ENCODE data around the gene ELOF1. TPM values are rescaled to one million over a fixed set of nuclear protein-coding genes. Genes with fewer than 3 reads are reported as not detected.
A peak's percentile ranks its signal among the peaks of the same experiment; 100 is the strongest.

The ELOF1 gene
- total and polyA plus RNA-seq, 2 of the 13 experiments (the other 11 are each of a cell fraction or from before 2014, with no cell fraction given) = 14.5 to 43.2 TPM

DNA sequence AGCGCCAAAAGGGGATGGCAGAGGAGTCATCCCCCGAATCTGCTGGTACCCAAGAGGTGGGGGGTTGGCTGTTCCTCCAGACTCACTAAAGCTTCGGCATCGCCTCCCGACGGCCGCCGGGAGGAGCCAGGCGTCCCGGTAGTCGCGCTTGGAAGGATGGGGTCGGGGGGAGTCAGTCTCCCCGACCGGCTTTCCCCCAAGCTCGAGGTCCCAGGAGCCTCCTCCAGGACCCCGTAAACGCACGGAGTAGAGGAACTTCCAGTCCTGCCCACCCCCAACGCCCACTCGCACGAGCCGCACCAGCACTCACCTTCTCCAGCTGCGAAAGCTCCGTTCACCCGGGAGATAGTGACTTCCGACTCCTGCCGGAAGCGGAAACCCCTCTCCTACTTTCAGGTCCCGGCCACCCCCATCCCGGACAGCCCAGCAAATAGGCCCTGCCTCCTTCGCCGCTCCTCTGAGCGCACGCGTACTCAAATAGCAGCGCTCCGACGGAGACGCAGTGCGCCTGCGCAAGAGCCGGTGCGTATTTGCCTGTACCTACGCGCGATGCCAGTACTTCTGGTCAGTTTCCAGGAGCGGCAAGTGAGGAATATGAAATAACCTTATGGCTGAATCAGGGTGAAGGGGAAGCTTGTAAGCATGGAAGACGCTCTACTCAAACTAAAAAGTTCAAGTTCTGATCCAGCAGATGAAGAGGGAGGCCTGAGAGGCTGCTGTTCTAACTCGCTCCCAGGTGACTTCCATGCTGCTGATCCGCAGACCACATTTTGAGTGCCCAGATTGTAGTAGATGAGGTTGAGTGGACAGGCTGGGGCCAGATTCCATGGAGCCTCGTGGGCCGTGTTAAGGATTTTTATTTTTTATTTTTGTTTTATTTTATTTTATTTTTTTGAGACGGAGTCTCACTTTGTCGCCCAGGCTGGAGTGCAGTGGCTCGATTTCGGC lies at the start of gene ELOF1 (continued):
- TF ChIP-seq, protein P1, sequence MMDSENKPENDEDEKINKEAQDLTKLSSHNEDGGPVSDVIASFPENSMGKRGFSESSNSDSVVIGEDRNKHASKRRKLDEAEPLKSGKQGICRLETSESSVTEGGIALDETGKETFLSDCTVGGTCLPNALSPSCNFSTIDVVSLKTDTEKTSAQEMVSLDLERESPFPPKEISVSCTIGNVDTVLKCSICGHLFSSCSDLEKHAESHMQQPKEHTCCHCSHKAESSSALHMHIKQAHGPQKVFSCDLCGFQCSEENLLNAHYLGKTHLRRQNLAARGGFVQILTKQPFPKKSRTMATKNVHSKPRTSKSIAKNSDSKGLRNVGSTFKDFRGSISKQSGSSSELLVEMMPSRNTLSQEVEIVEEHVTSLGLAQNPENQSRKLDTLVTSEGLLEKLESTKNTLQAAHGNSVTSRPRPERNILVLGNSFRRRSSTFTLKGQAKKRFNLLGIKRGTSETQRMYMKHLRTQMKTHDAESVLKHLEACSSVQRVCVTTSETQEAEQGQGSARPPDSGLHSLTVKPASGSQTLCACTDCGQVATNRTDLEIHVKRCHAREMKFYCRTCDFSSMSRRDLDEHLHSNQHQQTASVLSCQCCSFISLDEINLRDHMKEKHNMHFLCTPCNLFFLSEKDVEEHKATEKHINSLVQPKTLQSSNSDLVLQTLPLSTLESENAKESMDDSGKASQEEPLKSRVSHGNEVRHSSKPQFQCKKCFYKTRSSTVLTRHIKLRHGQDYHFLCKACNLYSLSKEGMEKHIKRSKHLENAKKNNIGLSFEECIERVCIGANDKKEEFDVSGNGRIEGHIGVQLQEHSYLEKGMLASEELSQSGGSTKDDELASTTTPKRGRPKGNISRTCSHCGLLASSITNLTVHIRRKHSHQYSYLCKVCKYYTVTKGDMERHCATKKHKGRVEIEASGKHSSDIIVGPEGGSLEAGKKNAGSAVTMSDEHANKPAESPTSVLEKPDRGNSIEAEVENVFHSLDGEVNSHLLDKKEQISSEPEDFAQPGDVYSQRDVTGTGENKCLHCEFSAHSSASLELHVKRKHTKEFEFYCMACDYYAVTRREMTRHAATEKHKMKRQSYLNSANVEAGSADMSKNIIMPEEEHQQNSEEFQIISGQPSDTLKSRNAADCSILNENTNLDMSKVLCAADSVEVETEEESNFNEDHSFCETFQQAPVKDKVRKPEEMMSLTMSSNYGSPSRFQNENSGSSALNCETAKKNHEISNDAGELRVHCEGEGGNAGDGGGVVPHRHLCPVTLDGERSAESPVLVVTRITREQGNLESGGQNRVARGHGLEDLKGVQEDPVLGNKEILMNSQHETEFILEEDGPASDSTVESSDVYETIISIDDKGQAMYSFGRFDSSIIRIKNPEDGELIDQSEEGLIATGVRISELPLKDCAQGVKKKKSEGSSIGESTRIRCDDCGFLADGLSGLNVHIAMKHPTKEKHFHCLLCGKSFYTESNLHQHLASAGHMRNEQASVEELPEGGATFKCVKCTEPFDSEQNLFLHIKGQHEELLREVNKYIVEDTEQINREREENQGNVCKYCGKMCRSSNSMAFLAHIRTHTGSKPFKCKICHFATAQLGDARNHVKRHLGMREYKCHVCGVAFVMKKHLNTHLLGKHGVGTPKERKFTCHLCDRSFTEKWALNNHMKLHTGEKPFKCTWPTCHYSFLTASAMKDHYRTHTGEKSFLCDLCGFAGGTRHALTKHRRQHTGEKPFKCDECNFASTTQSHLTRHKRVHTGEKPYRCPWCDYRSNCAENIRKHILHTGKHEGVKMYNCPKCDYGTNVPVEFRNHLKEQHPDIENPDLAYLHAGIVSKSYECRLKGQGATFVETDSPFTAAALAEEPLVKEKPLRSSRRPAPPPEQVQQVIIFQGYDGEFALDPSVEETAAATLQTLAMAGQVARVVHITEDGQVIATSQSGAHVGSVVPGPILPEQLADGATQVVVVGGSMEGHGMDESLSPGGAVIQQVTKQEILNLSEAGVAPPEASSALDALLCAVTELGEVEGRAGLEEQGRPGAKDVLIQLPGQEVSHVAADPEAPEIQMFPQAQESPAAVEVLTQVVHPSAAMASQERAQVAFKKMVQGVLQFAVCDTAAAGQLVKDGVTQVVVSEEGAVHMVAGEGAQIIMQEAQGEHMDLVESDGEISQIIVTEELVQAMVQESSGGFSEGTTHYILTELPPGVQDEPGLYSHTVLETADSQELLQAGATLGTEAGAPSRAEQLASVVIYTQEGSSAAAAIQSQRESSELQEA (CRISPR knock-in tag; IDR thresholded peaks at IDR 0.05; ENCODE audit: not compliant biosample characterization) = peak; percentile 25
- peak; percentile 51 for TF ChIP-seq MED8 (CRISPR knock-in tag; IDR thresholded peaks at IDR 0.05; ENCODE audit: insufficient replicate concordance)
- TF ChIP-seq, protein P2, sequence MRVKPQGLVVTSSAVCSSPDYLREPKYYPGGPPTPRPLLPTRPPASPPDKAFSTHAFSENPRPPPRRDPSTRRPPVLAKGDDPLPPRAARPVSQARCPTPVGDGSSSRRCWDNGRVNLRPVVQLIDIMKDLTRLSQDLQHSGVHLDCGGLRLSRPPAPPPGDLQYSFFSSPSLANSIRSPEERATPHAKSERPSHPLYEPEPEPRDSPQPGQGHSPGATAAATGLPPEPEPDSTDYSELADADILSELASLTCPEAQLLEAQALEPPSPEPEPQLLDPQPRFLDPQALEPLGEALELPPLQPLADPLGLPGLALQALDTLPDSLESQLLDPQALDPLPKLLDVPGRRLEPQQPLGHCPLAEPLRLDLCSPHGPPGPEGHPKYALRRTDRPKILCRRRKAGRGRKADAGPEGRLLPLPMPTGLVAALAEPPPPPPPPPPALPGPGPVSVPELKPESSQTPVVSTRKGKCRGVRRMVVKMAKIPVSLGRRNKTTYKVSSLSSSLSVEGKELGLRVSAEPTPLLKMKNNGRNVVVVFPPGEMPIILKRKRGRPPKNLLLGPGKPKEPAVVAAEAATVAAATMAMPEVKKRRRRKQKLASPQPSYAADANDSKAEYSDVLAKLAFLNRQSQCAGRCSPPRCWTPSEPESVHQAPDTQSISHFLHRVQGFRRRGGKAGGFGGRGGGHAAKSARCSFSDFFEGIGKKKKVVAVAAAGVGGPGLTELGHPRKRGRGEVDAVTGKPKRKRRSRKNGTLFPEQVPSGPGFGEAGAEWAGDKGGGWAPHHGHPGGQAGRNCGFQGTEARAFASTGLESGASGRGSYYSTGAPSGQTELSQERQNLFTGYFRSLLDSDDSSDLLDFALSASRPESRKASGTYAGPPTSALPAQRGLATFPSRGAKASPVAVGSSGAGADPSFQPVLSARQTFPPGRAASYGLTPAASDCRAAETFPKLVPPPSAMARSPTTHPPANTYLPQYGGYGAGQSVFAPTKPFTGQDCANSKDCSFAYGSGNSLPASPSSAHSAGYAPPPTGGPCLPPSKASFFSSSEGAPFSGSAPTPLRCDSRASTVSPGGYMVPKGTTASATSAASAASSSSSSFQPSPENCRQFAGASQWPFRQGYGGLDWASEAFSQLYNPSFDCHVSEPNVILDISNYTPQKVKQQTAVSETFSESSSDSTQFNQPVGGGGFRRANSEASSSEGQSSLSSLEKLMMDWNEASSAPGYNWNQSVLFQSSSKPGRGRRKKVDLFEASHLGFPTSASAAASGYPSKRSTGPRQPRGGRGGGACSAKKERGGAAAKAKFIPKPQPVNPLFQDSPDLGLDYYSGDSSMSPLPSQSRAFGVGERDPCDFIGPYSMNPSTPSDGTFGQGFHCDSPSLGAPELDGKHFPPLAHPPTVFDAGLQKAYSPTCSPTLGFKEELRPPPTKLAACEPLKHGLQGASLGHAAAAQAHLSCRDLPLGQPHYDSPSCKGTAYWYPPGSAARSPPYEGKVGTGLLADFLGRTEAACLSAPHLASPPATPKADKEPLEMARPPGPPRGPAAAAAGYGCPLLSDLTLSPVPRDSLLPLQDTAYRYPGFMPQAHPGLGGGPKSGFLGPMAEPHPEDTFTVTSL (CRISPR knock-in tag; IDR thresholded peaks at IDR 0.05; ENCODE audit: borderline replicate concordance) = no peak
- TF ChIP-seq, protein P3, sequence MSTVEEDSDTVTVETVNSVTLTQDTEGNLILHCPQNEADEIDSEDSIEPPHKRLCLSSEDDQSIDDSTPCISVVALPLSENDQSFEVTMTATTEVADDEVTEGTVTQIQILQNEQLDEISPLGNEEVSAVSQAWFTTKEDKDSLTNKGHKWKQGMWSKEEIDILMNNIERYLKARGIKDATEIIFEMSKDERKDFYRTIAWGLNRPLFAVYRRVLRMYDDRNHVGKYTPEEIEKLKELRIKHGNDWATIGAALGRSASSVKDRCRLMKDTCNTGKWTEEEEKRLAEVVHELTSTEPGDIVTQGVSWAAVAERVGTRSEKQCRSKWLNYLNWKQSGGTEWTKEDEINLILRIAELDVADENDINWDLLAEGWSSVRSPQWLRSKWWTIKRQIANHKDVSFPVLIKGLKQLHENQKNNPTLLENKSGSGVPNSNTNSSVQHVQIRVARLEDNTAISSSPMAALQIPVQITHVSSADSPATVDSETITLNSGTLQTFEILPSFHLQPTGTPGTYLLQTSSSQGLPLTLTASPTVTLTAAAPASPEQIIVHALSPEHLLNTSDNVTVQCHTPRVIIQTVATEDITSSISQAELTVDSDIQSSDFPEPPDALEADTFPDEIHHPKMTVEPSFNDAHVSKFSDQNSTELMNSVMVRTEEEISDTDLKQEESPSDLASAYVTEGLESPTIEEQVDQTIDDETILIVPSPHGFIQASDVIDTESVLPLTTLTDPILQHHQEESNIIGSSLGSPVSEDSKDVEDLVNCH (CRISPR knock-in tag; IDR thresholded peaks at IDR 0.05) = no peak
- TF ChIP-seq MEF2D (CRISPR knock-in tag; IDR thresholded peaks at IDR 0.05) = peak; percentile 70; the same call in 1 of the 2 replicates
- TF ChIP-seq RBAK (CRISPR knock-in tag; IDR thresholded peaks at IDR 0.05) = no peak
